GM15510 (cell line): ENCODE data around the gene SSTR4.

ENCODE experiments used
- POLR2A ChIP-seq: IDR thresholded peaks from 3 replicates; pipeline ENCODE4 v1.6.1; 2011; ENCODE audit warnings: borderline replicate concordance; ENCODE audit not compliant: insufficient read length; ENCODE audit errors: extremely low read depth

The SSTR4 gene

DNA sequence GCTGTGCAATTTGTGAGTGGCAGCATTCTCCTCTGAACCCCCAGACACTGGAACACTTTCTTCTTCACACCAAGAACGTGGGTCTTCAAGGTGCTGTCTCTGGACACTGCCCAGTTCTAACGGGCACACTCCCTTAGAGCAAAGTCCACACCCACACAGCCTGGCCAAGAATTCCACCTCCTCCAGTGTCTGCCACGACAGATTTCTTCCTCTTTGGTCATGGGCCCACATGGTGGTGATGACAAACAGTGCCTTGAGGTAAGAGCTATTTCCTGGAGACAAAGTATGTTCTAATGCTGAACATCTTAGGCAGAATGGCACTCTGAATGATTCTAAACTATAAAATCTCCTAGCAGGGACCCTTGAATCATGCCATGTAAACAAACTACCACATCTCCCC, 25.5 kb upstream of the SSTR4 start:
- no peak for TF ChIP-seq POLR2A

DNA sequence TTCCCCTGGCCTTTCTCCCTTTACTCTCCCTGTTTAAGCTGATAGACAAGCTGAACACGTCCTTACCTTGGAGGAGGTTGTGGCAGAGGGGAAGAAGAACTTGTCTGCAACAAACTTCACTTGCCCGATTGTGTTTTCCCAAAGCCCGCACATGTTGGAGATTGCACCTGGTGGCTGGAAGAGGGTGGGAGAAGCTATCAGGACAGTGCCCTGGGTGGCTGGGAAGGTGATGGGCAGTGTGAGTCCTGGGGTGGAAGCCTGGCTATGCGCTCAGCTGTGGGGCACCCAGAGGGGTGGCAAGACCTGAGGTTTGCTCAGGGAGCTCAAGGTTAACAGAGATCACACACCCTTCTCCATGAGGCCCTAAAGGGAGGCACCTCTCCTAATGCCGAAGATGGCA, 25.0 kb upstream of the SSTR4 start:
- no peak for TF ChIP-seq POLR2A

DNA sequence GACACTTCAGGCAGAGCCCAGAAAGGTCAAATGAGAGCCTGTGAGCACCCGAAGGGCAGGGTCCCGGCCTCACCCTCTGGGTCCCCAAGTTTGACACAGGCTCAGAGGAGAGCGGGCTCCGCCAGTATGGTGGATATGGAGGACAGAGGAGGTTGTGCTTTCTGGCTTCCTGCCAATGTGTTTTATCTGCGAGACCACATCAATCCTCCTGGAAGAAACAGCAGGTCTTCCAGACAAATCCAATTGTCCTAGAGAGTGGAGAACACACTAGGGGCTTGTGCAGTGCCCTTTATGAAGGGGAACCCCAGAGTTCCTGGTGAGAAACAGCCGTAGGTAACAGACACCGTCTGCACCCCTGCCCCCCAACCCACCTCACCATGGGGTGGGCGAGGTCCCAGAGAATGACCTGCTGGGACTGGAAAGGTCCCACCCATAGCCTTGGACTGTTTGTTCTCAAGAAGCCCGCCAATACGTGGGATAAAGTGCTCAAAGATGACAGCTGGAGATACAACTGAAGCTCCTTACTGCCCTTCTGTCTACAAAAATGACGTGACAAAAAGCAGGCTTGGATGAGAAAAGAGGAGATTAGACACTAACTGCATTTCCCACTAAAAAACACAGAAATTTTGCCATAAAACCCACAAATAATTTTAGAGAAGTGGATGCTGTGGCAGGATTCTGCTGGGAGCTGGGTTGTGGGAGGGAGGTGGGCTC, 23.9 kb upstream of the SSTR4 start:
- no peak for TF ChIP-seq POLR2A

DNA sequence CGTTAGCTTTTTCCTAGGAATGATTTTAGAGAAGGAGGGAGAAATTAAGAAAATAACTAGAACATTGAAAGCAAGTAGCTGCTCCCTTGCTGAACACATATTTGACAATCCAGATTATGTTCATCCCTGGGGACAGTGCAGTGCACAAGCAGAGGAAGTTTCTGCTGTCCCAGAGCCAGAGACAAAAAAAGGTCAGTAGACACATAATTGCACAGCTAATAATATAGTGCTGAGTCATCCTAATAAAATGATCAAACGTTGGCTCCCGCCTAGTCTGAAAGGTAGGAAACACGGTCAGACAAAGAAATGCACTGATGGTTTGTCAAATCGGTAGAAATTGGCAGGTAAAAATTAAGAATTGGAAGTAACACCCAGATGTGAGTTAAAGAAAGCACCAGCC, 21.7 kb upstream of the SSTR4 start:
- no peak for TF ChIP-seq POLR2A

DNA sequence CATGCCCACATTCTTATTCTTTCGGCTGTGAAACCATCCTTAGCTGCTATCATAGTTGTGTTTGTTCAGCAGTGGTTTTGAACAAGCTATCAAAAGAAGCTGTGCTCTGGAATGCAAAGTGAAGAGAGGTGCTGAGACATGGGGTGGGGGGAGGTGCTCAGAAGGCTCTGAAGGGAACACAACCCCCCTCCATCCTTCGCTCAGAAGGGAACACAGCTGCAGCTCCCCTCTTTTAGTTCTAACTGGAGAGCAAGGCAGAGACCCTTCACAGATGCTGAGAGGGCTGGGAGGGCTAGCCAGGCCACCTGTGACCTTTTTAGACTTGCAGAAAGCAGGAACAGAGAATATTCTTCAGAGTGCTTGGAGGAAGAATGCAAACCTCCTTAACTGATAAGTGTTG, 17.6 kb upstream of the SSTR4 start:
- no peak for TF ChIP-seq POLR2A

DNA sequence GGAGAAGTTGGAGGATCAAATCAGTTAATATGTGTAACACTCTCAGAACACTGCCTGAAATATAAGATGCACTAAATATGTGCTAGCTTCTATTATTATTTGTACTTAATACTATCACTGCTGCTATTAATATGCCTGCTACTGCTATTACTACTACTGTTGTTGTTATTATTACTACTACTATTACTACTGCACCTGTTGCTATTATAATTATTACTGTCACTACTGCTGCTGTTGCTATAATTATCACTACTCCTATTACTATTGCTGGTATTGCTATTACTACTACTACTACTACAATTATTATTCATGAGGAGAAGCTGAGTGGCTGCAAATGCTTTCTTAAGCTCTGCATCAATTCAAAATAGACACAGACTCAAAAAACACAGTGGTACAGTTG, 16.7 kb upstream of the SSTR4 start:
- no peak for TF ChIP-seq POLR2A

DNA sequence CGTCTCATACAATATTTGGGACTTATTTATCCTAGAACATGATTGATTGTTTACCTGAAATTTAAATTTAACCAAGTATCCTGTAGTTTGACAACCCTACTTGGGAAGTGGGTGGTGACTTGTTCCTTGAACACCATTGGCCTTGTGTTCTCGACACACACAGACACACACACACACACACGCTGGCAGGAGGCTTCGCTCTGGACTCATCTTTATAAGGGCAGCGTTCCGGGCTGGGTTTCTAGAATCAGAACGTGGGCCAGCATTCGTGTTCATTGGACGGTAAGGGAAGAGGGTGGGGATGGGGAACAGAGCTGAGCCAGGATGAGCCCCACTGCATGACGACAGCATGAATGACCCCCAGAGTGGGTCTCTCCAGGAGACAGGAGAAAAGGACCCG, 16.2 kb upstream of the SSTR4 start:
- TF ChIP-seq POLR2A = no peak

DNA sequence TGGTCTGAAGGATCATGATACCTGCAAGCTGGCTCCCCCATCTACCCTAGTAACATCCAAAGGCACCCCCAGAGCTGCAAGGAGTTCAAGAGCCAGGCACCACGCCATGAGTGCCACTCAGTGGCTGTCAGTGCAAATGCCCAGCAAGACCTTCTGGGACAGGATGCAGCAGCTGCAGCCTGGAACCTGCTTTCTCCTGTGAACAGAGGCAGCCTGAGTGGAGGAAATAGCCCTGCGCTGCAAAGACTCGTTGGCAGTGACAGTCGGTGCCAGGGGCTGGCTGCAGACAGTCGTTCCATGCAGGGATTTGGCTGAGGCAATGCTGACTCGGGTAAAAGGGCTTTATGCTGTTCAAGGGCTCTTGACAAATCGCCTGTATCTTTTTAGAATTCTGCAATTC, 15.7 kb upstream of the SSTR4 start:
- no peak for TF ChIP-seq POLR2A

DNA sequence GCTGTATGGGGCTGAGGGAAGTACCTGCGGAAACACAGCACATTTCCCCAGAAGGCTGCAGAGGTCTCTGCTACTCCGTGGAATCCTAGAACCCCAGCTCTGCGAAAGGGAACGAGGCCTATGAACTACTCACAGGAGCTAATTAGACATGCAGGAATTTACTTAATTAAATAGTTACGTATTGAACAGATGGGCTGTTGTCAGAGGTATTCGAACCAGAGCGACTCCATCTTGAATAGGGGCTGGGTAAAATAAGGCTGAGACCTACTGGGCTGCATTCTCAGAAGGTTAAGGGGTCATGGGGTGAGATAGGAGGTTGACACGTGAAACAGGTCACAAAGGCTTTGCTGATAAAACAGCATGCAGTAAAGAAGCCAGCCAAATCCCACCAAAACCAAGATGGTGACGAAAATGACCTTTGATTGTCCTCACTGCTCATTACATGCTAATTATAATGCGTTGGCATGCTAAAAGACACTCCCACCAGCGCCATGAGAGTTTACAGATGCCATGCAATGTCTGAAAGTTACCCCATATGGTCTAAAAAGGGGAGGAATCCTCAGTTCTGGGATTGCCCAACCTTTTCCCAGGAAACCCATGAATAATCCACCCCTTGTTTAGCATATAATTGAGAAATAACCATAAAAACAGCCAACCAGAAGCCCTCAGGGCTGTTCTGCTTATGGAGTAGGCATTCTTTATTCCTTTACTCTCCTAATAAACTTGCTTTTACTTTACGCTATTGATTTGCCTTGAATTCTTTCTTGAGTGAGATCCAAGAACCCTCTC, 14.7 kb upstream of the SSTR4 start:
- TF ChIP-seq POLR2A = no peak

DNA sequence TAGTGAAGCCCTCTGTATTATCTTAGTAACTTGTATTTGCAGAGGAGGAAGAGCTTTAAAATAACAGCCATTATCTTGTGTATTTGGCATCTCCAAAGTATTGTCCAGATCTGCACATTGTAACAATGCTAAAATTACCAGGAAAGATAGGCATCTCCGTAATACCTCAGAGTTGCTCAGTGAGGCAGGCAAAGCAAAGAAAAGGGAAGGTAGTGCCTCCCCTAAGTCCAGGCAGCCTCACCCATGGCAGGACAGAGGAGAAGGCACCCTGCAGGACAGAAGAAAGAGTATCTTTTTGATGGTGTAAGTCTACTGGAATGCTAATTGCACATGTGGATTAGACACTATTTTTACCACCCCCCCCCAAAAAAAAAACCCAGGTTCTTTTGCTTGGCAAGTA, 13.6 kb upstream of the SSTR4 start:
- TF ChIP-seq POLR2A = no peak

DNA sequence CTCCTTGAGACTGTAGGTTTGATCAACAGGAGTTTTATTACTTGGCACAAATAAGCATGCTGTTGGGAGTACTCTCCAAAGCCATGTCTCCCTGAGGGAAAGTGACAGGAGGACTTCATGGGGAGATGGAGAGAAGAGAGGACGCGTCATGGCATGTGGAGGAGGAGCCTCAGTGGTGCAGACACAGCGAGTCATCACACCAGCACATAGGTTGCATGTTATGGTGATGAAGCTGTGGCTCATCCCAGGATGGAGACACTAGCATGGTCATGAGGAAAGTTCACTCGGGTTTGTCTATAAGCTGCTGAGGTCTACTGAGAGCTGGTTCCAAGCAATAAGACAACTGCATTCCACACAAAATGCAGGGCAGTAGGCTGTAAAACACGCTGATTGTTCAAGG, 13.2 kb upstream of the SSTR4 start:
- no peak for TF ChIP-seq POLR2A

DNA sequence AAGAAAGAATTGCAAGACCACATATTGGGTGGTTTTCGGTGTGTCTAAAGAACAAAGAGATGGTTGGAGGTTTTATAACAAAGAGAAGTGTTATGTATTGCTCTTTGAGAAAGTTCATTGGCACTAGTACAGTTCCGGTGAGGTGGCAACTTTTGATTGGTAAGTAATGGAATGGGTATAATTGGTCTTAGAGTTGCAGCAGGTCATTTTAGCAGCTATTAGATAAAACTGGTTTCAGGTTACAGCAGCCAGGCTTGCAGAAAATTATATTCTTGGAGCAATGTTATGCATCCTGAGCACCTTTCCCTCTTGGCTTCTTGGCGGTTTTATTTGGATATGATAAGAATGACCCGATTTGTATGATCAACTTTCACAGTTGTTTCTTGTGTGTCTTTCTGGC, 12.3 kb upstream of the SSTR4 start:
- no peak for TF ChIP-seq POLR2A

DNA sequence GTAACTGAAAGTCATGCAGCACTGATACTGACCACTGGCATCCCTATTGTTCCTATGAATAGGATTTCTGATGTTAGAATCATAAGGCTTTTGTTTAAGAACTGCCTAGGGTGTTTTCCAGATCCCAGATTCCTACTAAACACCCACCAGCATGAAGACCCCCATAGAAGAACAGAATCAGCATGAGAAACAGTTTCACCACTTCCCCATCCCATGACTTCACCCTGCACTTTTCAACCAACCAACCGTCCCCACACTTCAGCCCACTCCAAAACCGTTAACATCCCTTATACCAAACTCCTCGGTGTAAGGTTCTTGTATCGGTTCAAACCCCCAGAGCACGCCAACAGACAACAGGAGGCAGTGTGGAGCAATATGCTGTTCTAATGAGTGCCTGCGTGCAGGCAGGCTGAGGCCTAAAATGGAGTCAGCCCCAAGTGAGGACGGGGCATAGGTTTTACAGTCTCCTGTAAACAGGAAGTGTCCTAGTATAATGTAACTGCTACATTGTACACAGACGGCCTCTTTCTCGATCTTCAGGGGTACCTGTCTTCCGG, 11.4 kb upstream of the SSTR4 start:
- TF ChIP-seq POLR2A = no peak

DNA sequence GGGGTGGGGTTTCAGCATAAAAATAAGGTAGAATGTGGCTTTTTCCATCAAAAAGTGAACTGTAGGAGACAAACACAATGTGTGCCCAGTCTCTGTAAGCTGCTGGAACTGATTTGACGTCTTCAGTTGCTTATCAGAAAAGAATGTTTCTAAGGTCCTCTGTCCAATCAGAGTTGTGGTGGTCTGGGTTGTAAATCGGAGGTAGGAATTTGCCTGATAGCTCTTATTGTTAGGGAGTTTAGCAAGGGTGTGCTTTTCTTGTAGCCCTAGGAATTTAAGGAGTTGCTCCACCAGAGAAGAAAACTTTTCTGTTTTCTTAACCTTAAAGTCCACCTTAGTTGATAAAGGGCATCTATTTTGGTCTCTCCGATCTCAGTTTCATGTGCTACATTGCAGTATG, 10.4 kb upstream of the SSTR4 start:
- no peak for TF ChIP-seq POLR2A

DNA sequence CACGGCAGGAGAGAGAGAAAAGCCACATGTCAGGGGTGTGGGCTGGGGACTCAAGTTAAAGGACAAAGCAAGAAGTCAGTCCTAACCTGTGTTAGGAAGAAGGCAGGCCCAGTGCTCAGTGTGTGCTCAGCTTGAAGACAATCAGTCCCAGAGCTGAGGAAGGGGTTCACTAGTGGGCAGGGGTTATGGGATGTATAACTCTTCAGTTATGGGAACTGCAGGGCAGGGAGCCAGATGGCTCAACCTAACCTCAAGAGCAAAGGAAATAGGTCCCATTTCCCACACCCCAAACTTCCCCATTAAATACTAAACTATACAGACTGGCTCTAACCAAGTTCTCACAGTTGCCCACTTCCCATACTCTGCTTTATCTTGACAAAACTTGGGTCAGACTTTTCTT, 7.4 kb upstream of the SSTR4 start:
- TF ChIP-seq POLR2A = no peak

DNA sequence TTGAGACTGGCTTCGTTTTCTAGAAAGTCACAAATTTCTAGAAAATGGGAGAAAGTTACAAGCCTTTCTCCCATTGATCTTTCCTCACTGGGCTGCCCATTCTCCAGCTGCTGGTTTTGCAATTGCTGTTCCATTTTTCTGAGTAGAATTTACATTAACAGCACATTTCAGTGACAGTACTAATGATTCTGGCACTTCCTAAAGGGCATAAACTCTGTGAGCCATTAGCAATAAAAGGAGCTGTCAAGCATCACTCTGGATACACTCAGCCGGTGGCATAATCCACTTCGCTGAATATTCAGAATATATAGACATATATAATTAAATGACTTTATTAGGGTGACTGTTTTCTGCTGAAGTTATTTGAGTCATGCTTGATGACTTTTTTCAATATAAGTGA, 6.7 kb upstream of the SSTR4 start:
- TF ChIP-seq POLR2A = no peak
